PFSK-1 (cell line): ENCODE measurements around the gene PCCA.

Experiments used
- FOXP2 ChIP-seq: optimal IDR thresholded peaks from 2 replicates; pipeline ENCODE3; 2011; ENCODE audit warnings: borderline replicate concordance, control low read depth, inconsistent platforms; ENCODE audit not compliant: insufficient read depth; ENCODE audit errors: extremely low read length, extremely low read depth
- POLR2AphosphoS5 ChIP-seq: IDR thresholded peaks from 2 replicates; pipeline ENCODE4 v1.6.1; 2012; ENCODE audit warnings: low read depth, mild to moderate bottlenecking, control low read depth, low read length, moderate library complexity
- REST ChIP-seq, 2 experiments: IDR thresholded peaks; 2 replicates each; pipeline versions ENCODE4 v1.6.1 to v1.8.0; 2011 to 2012; ENCODE audit warnings: low read depth in 2 of 2, low read length in 2 of 2, control low read depth in 1 of 2, inconsistent platforms in 1 of 2, mild to moderate bottlenecking in 1 of 2, moderate library complexity in 1 of 2; ENCODE audit not compliant: insufficient read depth in 1 of 2
- SIN3A ChIP-seq: IDR thresholded peaks from 2 replicates; pipeline ENCODE4 v1.6.1; 2012; ENCODE audit warnings: mild to moderate bottlenecking, low read length, moderate library complexity, borderline replicate concordance; ENCODE audit not compliant: insufficient read depth
- TAF1 ChIP-seq: IDR thresholded peaks from 2 replicates; pipeline ENCODE4 v1.6.1; 2012; ENCODE audit warnings: low read length, control low read depth, borderline replicate concordance; ENCODE audit not compliant: insufficient read depth

Gene PCCA

GRCh38 chr13:100244431-100244830, 155.5 kb downstream of the PCCA start:
- no peak for TF ChIP-seq REST (IDR thresholded peaks at IDR 0.05; ENCODE audit: insufficient read depth in 1 of 2, low read depth in 2 of 2, low read length in 2 of 2)
- no peak for TF ChIP-seq SIN3A
- no peak for TF ChIP-seq FOXP2
- no peak for TF ChIP-seq TAF1
- TF ChIP-seq POLR2AphosphoS5 = no peak

GRCh38 chr13:100245104-100245503, 156.2 kb downstream of the PCCA start:
- no peak for TF ChIP-seq SIN3A
- TF ChIP-seq FOXP2 = no peak
- no peak for TF ChIP-seq REST (IDR thresholded peaks at IDR 0.05; ENCODE audit: insufficient read depth in 1 of 2, low read depth in 2 of 2, low read length in 2 of 2)
- TF ChIP-seq POLR2AphosphoS5 = no peak
- no peak for TF ChIP-seq TAF1

GRCh38 chr13:100247937-100248336, 159.0 kb downstream of the PCCA start:
- TF ChIP-seq TAF1 = no peak
- TF ChIP-seq POLR2AphosphoS5 = no peak
- no peak for TF ChIP-seq SIN3A

GRCh38 chr13:100254002-100254401, 165.1 kb downstream of the PCCA start:
- TF ChIP-seq SIN3A = no peak
- no peak for TF ChIP-seq REST (IDR thresholded peaks at IDR 0.05; ENCODE audit: insufficient read depth in 1 of 2, low read depth in 2 of 2, low read length in 2 of 2)
- no peak for TF ChIP-seq TAF1

- TF ChIP-seq TAF1 (no peak), FOXP2 (no peak), POLR2AphosphoS5 (no peak), SIN3A (no peak), REST (IDR thresholded peaks at IDR 0.05; ENCODE audit: insufficient read depth in 1 of 2, low read depth in 2 of 2, low read length in 2 of 2) (no peak)
These were observed 173.5 kb downstream of the PCCA start for GRCh38 chr13:100262404-100262803.

GRCh38 chr13:100266026-100266425, 177.1 kb downstream of the PCCA start:
- TF ChIP-seq REST (IDR thresholded peaks at IDR 0.05; ENCODE audit: insufficient read depth in 1 of 2, low read depth in 2 of 2, low read length in 2 of 2) = no peak
- no peak for TF ChIP-seq POLR2AphosphoS5
- TF ChIP-seq SIN3A = no peak
